ENCODE results near the gene FLNC.

FLNC gene

GRCh38 chr7:128891110-128891941 is 61.1 kb downstream of the FLNC start:
- no peak for DNase-seq (ENCODE audit: low read depth)

- no peak for DNase-seq (ENCODE audit: low read depth)
These were observed 61.7 kb downstream of the FLNC start for GRCh38 chr7:128891942-128892269.

DNA sequence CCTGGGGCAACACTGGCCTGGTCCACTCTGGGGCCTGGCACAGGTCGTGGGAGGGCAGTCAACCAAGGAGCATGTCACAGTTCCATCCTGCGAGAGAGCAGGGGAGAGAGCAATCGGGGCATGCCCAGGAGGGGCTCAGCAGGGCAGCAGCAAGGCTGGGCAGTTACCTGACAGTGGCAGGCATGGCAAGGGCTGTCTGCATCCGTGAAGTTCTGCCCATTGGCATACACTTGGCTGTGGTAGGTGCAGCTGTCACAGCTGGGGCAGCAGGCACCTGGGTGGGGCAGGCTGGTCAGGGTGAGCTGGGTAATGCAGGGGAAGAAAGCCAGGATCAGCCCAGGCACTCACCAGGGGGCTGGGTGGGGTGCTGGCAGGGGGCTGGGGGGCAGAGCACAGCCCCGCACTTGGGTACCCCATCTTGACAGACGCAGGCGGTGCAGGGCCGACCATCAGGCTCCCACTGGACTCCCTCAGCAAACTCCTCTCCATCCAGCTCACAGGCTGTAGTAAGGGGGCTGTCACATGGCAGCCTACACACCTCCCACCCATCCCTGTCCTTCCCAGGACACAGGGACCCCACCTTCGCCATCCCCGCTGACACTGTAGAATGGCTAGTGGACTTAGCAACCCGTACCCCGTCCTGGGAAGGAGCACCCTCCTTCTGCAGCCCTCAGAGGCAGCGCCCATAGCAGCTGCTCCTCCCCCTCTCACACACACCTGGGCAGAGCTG is 62.5 kb downstream of the FLNC start:
- no peak for DNase-seq (ENCODE audit: low read depth)

- no peak for DNase-seq (ENCODE audit: low read depth)
These were observed 63.3 kb downstream of the FLNC start for GRCh38 chr7:128893251-128894100.

- DNase-seq (ENCODE audit: low read depth) = no peak
These were observed 63.9 kb downstream of the FLNC start for GRCh38 chr7:128894101-128894440.

- DNase-seq (ENCODE audit: low read depth) = no peak
These were observed 65.1 kb downstream of the FLNC start for GRCh38 chr7:128895320-128895719.

- DNase-seq (ENCODE audit: low read depth) = no peak
These were observed 69.2 kb downstream of the FLNC start for GRCh38 chr7:128899392-128899791.

- no peak for DNase-seq (ENCODE audit: low read depth)
These were observed 70.0 kb downstream of the FLNC start for GRCh38 chr7:128900237-128900636.

DNA sequence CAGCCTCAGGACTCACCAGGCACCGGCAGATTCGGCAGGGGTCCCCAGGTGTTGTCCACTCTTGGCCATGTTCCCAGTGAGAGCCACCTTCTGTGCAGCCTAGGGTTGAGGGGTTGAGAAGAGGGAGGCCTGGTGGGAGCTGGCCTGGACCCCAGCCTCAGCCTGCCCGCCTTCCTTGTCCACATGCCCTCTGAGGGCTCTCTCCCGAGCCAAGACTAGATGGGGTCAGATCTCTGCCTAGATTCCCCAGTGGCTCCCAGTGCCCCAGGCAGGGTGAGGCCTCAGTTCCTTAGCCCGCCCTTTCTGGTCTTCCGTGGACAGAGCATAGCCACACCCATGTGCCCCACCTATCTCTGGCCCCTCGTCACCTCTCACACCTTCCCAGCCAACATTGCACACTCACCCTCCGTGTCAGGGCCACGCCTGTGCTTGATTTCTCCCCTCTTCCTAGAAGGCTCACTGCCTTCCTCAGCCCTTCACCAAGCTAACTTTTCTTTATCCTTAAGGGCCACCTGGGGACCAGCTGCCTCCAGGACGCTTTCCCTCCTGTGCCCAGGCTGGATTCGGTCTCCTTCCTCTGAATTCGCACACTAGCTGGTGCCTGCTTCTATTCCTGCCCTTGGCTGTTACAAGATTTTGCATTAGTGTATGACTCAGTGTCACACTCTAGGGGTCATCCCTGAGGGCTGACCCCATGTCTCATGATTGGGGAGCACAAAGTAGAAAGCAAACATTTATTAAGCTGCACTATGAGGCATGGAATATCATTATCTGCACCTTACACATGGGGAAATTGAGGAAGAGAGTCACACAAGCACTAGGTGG is 72.8 kb downstream of the FLNC start:
- DNase-seq (ENCODE audit: low read depth) = no peak

- DNase-seq (ENCODE audit: low read depth) = no peak
These were observed 73.6 kb downstream of the FLNC start for GRCh38 chr7:128903621-128904361.

- DNase-seq (ENCODE audit: low read depth) = no peak
These were observed 74.4 kb downstream of the FLNC start for GRCh38 chr7:128904381-128905197.

DNA sequence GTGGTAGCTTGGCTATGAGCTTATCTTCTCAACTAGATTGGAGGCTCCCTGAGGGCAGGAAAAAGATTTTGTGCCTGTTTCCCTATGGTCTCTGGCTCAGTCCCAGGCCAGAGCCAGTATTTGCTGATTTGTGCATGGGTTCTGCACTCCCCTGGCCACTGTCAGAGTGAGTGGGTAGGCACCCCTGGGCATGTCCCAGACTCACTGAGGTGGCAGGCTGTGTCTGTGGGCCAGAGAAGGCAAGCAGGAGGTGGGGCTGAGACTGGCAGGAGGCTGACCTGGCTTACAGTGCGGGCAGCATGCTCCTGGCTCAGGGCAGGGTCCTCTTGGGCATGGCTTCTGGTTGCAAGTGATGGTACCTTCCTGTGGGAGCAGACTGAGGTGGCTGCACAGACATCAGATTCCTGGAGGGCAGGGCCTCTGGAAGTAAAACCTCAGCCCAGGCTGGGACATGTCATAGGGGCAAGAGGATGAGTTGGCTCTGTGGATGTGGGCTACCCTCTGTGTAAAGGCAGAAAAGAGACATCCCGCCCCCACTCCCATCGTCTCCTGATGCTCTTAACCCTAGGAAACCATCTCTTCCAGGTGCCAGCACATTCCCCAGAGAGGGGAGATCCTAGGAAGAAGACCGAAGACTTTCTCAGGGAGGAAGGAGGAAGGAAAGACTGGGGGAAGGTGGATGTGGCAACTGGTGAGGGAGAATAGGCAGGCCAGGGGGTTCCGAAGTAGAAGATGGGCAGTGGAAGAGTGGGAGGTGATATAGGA is 76.0 kb downstream of the FLNC start:
- DNase-seq (ENCODE audit: low read depth) = no peak

GRCh38 chr7:128906766-128907559 is 76.8 kb downstream of the FLNC start:
- no peak for DNase-seq (ENCODE audit: low read depth)
